Midbrain (tissue), 1 donor: ENCODE measurements around the gene ZSWIM3.
A peak's percentile ranks its signal among the peaks of the same experiment; 100 is the strongest.

ENCODE experiments used
- DNase-seq: peaks from one replicate; lab custom pipeline; 2025; lab: John Stamatoyannopoulos, UW

Gene ZSWIM3

DNA sequence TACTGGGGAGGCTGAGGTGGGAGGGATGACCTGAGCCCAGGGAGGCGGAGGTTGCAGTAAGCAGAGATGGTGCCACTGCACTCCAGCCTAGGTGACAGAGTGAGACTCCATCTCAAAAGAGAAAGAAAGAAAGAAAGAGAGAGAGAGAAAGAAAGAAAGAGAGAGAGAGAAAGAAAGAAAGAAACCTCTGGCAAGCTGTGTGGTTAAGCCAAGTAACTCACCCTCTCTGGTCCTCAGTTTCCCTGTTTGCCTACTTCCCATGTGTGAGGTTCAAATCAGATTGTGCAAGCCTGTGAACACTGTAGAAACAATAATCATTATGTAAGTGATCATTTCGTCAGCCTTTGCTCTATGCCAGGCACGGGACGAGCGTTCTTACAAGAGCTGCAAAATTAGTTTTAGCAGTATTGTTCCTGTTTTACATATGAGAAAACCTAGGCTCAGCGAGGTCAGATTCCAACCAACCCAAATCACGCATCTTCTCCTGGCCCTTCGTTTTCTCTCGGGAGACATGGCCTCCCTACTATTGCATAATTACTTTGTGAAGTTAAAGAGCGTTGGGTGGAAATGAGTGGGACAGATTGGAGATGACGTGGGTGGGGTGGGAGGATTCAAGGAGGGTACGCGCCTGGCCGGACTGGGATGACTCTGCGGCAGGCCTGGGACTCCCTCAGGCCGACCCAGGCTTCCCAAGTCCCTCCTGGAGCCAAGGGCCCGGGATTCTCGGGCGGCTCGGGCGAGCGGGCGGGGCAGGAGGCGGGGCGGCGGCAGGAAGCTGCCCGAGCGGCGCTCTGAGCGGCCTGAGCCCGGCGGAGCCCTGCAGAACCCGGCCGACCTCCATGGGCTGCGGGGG lies 24.2 kb upstream of the ZSWIM3 start, which contains the start of gene SNX21:
TSS of gene SNX21 (plus strand) at position 770 of the 853 bp plus-strand sequence. CDS start 121 bp downstream, outside the sequence.
- DNase-seq, result peak; percentile 73

GRCh38 chr20:45833883-45834796 lies 23.3 kb upstream of the ZSWIM3 start:
- peak; percentile 67 for DNase-seq

- no peak for DNase-seq
Observed at GRCh38 chr20:45834797-45835161, 22.6 kb upstream of the ZSWIM3 start.

- DNase-seq, result no peak
Observed at GRCh38 chr20:45835329-45835765, 22.1 kb upstream of the ZSWIM3 start.

- no peak for DNase-seq
Observed at GRCh38 chr20:45835825-45836224, 21.6 kb upstream of the ZSWIM3 start.

- DNase-seq, result no peak
Observed at GRCh38 chr20:45836841-45837240, 20.6 kb upstream of the ZSWIM3 start.

DNA sequence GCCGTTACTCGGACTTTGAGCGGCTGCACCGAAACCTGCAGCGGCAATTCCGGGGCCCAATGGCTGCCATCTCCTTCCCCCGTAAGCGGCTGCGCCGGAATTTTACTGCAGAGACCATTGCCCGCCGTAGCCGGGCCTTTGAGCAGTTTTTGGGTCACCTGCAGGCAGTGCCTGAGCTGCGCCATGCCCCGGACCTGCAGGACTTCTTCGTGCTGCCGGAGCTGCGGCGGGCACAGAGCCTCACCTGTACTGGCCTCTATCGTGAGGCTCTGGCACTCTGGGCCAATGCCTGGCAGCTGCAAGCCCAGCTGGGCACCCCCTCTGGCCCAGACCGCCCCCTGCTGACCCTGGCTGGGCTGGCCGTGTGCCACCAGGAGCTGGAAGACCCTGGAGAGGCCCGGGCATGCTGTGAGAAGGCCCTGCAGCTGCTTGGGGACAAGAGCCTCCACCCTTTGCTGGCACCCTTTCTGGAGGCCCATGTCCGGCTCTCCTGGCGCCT lies 16.7 kb upstream of the ZSWIM3 start:
- DNase-seq, result no peak

DNA sequence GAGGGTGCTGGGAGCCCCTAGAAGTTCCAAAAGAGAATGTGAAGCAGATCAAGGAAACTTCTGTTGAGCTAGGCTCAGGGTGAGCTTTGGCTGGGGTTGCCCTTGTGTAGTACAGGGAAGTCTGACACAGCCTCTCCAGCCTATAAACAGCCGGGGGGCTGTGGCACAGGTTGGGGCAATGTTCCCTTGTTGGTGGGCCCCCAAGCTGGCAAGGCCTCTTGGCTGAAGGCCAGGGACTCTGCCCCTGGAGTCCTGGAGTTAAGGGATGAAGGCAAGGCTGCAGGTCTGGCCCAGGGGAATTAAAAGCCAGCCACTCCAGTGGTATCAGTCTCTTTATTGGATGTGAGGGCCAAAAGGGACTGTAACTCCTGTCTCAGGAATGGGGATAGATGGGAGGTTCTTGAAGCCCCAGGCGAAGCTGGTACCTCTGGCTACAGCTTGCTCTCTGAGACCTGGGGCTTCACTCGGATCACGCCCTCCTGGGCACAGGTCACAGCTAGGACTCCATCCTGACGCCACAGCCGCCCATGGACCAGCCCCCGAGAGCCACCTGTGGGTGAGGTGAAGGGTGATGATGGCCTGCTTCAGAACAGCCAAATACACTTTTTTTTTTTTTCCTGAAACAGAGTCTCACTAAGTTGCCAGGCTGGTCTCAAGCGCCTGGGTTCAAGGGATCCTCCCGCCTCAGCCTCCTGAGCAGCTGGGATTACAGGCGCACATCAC lies 15.8 kb upstream of the ZSWIM3 start:
- DNase-seq, result no peak

- DNase-seq, result no peak
Observed at GRCh38 chr20:45842169-45842812, 15.1 kb upstream of the ZSWIM3 start.

- no peak for DNase-seq
Observed at GRCh38 chr20:45843506-45843905, 13.9 kb upstream of the ZSWIM3 start.

- DNase-seq, result no peak
Observed at GRCh38 chr20:45845452-45845851, 12.0 kb upstream of the ZSWIM3 start.

DNA sequence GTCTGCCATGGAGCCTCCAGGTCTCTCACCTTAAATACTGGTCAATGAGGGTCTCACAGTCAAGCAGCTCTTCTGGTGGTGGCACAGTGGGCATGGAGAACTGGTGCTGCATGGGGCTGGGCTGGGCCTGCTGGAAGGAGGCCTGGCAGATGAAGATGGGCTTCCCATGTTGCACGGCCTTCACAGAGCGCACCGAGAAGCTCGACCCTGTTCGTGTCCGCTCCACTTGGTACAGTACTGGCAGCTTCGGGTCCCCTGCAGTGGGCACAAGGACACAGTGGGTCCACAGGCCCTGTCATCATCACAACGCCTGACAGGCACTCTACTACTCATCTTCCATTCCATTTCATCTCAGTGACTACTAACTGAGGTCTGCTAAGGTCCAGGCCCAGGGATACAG lies 9.0 kb upstream of the ZSWIM3 start:
- DNase-seq, result no peak

- no peak for DNase-seq
Observed at GRCh38 chr20:45848969-45849582, 8.3 kb upstream of the ZSWIM3 start.

GRCh38 chr20:45850238-45850637 lies 7.2 kb upstream of the ZSWIM3 start:
- DNase-seq, result no peak

- no peak for DNase-seq
Observed at GRCh38 chr20:45850926-45851325, 6.5 kb upstream of the ZSWIM3 start.

GRCh38 chr20:45851501-45851900 lies 5.9 kb upstream of the ZSWIM3 start:
- no peak for DNase-seq

DNA sequence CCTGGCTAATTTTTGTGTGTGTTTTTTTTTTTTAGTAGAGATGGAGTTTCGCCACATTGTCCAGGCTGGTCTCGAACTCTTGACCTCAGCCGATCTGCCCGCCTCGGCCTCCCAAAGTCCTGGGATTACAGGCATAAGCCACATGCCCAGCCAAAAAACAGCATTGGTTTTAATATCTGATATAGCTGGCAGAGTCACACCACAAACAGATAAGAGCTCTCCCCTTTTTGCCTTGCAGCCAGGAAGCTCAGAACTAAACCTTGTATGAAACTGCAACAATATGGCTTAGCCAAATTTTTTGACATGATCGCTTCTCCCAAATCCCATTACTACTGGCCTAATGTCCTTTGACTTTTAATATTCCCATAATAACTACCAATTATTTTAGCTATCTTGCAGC lies 5.1 kb upstream of the ZSWIM3 start:
- no peak for DNase-seq

GRCh38 chr20:45853484-45853883 lies 3.9 kb upstream of the ZSWIM3 start:
- DNase-seq, result no peak

DNA sequence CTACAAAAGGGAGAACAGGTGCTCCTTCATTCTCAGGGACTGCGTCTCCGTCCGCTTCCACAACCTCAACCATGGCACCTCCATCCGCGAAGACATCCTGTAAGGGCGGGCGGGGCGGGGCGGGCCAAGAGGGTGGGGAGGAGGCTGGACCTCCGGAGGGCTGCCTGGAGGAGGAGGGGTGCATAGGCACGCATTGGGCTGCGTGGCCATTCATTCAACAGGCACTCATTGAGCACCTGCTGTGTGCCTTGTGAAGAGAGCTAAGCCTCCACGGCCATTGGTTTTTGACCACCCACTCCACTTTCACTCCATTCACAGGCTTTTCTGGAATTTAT lies 435 bp downstream of the ZSWIM3 start:
- DNase-seq, result no peak

- no peak for DNase-seq
Observed at GRCh38 chr20:45859916-45860315, 2.5 kb downstream of the ZSWIM3 start.

- DNase-seq, result no peak
Observed at GRCh38 chr20:45860560-45861220, 3.3 kb downstream of the ZSWIM3 start.
